ENCODE data around the gene CLTCL1. TPM values are rescaled to one million over a fixed set of nuclear protein-coding genes. Genes with fewer than 3 reads are reported as not detected.

CLTCL1 gene
- total and polyA plus RNA-seq, 9 of the 15 experiments (the other 6 are each of a cell fraction or from before 2014, with no cell fraction given): 1.1 to 11.7 (median 5.0) TPM

GRCh38 chr22:19224557-19224956 lies 67.0 kb downstream of the CLTCL1 start (continued):
- no peak for TF ChIP-seq ZZZ3 (IDR thresholded peaks at IDR 0.05)
- TF ChIP-seq ARID4B (CRISPR knock-in tag; IDR thresholded peaks at IDR 0.05): peak; percentile 40; the same call in 1 of the 2 replicates
- no peak for TF ChIP-seq SNRNP70 (optimal IDR thresholded peaks at IDR 0.05; ENCODE audit: low read depth, low read length)
- no peak for TF ChIP-seq TEAD4 (IDR thresholded peaks at IDR 0.05; ENCODE audit: low read length)
- TF ChIP-seq TEAD4 (CRISPR knock-in tag; IDR thresholded peaks at IDR 0.05; ENCODE audit: borderline replicate concordance): 0 out of 2 replicates have a peak, but pooled peaks have one; percentile 42

GRCh38 chr22:19223617-19224016 lies 67.9 kb downstream of the CLTCL1 start:
- Histone ChIP-seq H3K4me2 (ENCODE audit: insufficient read depth, low read length) (no peak overlapping the region), H3K4me1 (replicated peaks in 1 of 2; ENCODE audit: control insufficient read depth in 2 of 2, insufficient read depth in 2 of 2, low read length in 2 of 2) (peaks cover 3% of the 10 kb centered on the region in 2 experiments), H3K4me3 (no peak overlapping the region), H3K9ac (ENCODE audit: insufficient read depth in 1 of 2, low read depth in 2 of 2, low read length in 2 of 2) (peak overlapping the region in 1 of 2 experiments; percentile 18; a peak in 1 of 4 replicates), H4K20me1 (replicated peaks; ENCODE audit: control insufficient read depth, insufficient read depth, low read length) (no peaks in the 10 kb centered on the region), H3K79me2 (ENCODE audit: control insufficient read depth, insufficient read depth, low read length) (no peaks in the 10 kb centered on the region), H3K9me1 (ENCODE audit: control insufficient read depth, insufficient read depth, low read length) (peaks cover 2% of the 10 kb centered on the region), H3K9me3 (replicated peaks; ENCODE audit: control insufficient read depth, insufficient read depth, low read depth, low read length) (no peaks in the 10 kb centered on the region), H2AFZ (ENCODE audit: low read depth, low read length) (0 out of 2 replicates have a peak overlapping the region, but pooled peaks have one; percentile 1), H3K27me3 (ENCODE audit: control insufficient read depth in 2 of 2, insufficient read depth in 2 of 2, low read length in 2 of 2) (peaks cover 0 to 4% of the 10 kb centered on the region in 2 experiments; a peak in 2 of 5 replicates), H3K36me3 (ENCODE audit: control insufficient read depth, insufficient read depth, low read length) (no peaks in the 10 kb centered on the region), H3K27ac (ENCODE audit: extremely low read depth, low read depth, low read length) (no peak overlapping the region)
- FAIRE-seq (no peak), ATAC-seq (0 out of 3 replicates have a peak, but pooled peaks have one; percentile 4), DNase-seq (ENCODE audit: extremely low read depth in 1 of 4, low spot score in 3 of 4) (no peak)
- WGBS (ENCODE audit: insufficient coverage, low coverage, missing lambda C conversion rate): 20% methylated on average over 6 of the region's 6 CpGs
- no TSS peak for BruUV-seq (replicated peaks)
- CTCF ChIA-PET (ENCODE audit: low intra/inter-chr PET ratio): no interaction called here
- POLR2A ChIA-PET: interaction anchor here (0.6 to 3.0 kb wide), 11 partner anchors 9 to 387 kb away, joined by 3 to 13 read pairs (median 5); no protein-coding TSS in a partner anchor
- in situ Hi-C loops (cut with MboI) (no loop called here), intact Hi-C loops (cut with micrococcal nuclease) (no loop called here)
- no peak for TF ChIP-seq CREB5 (CRISPR knock-in tag; IDR thresholded peaks at IDR 0.05)
- TF ChIP-seq BRF2 (IDR thresholded peaks at IDR 0.05; ENCODE audit: borderline replicate concordance, insufficient read depth, insufficient read length): no peak
- TF ChIP-seq PTBP1 (IDR thresholded peaks at IDR 0.05; ENCODE audit: low read depth, low read length): no peak
- no peak for TF ChIP-seq RBM39 (optimal IDR thresholded peaks at IDR 0.05; ENCODE audit: low read depth, low read length)
- 0 out of 2 replicates have a peak, but pooled peaks have one; percentile 7 for TF ChIP-seq THAP12 (CRISPR knock-in tag; IDR thresholded peaks at IDR 0.05)
- TF ChIP-seq MBD2 (IDR thresholded peaks at IDR 0.05; ENCODE audit: borderline replicate concordance, low read depth): no peak
